HUES64 (cell line): Measurements from ENCODE around the gene DCBLD1.

Experiments used
- H3K27ac ChIP-seq: 2 replicates; pipeline ENCODE4 v1.7.0; 2013; ENCODE audit warnings: low read depth, low read length, inconsistent platforms
- H3K27me3 ChIP-seq: 2 replicates; pipeline ENCODE4 v1.6.1; 2013; ENCODE audit warnings: mild to moderate bottlenecking, low read length; ENCODE audit not compliant: insufficient read depth
- H3K36me3 ChIP-seq: 2 replicates; pipeline ENCODE4 v1.6.1; 2013; ENCODE audit warnings: mild to moderate bottlenecking, low read length; ENCODE audit not compliant: insufficient read depth
- H3K4me1 ChIP-seq: 2 replicates; pipeline ENCODE4 v1.6.1; 2013; ENCODE audit warnings: mild to moderate bottlenecking, low read length, moderate library complexity; ENCODE audit not compliant: insufficient read depth
- H3K4me3 ChIP-seq: 2 replicates; pipeline ENCODE4 v1.5.1; 2013; ENCODE audit warnings: mild to moderate bottlenecking, low read length, moderate library complexity
- H3K9ac ChIP-seq: 2 replicates; pipeline ENCODE4 v1.6.1; 2013; ENCODE audit warnings: mild to moderate bottlenecking, low read depth, low read length
- H3K9me3 ChIP-seq: 2 replicates; pipeline ENCODE4 v1.6.1; 2013; ENCODE audit warnings: low read depth, low read length; ENCODE audit not compliant: insufficient read depth
- WGBS: fragments of 150-250, 120-280 bp; methylation state at CpG from one replicate; pipeline ENCODE4 v1.1.7; 2013; ENCODE audit warnings: missing lambda C conversion rate; 5-methylcytosine and 5-hydroxymethylcytosine counted together

Gene DCBLD1

GRCh38 chr6:117531346-117531745 is 48.9 kb downstream of the DCBLD1 start:
- Histone ChIP-seq H3K27ac (no peak overlapping the region), H3K36me3 (no peaks in the 10 kb centered on the region), H3K4me3 (no peak overlapping the region), H3K9ac (no peak overlapping the region), H3K27me3 (no peaks in the 10 kb centered on the region), H3K9me3 (no peaks in the 10 kb centered on the region), H3K4me1 (no peaks in the 10 kb centered on the region; the same call in 1 of the 2 replicates)
- WGBS = 88% methylated on average over 6 of the region's 6 CpGs

GRCh38 chr6:117531809-117532725 is 49.6 kb downstream of the DCBLD1 start:
- Histone ChIP-seq H3K9ac (no peak overlapping the region), H3K4me3 (no peak overlapping the region), H3K9me3 (no peaks in the 10 kb centered on the region), H3K27me3 (no peaks in the 10 kb centered on the region), H3K4me1 (no peaks in the 10 kb centered on the region; the same call in 1 of the 2 replicates), H3K36me3 (no peaks in the 10 kb centered on the region), H3K27ac (no peak overlapping the region)
- 93% methylated on average over 5 of the region's 5 CpGs for WGBS

- H3K27ac ChIP-seq = no peak overlapping the region
- H3K36me3 ChIP-seq = peaks cover 5% of the 10 kb centered on the region
- H3K27me3 ChIP-seq = no peaks in the 10 kb centered on the region
- 96% methylated on average over 4 of the region's 4 CpGs for WGBS
- H3K4me1 ChIP-seq = no peaks in the 10 kb centered on the region; the same call in 1 of the 2 replicates
- no peaks in the 10 kb centered on the region for H3K9me3 ChIP-seq
- H3K4me3 ChIP-seq = no peak overlapping the region
- H3K9ac ChIP-seq = no peak overlapping the region
Observed at GRCh38 chr6:117533775-117534174, 51.3 kb downstream of the DCBLD1 start.

GRCh38 chr6:117534974-117535373 is 52.5 kb downstream of the DCBLD1 start:
- H3K4me1 ChIP-seq = no peaks in the 10 kb centered on the region; the same call in 1 of the 2 replicates
- no peak overlapping the region for H3K4me3 ChIP-seq
- H3K27me3 ChIP-seq = no peaks in the 10 kb centered on the region
- 87% methylated on average over 3 of the region's 3 CpGs for WGBS
- H3K27ac ChIP-seq = no peak overlapping the region
- no peaks in the 10 kb centered on the region for H3K9me3 ChIP-seq
- H3K9ac ChIP-seq = no peak overlapping the region
- peaks cover 11% of the 10 kb centered on the region for H3K36me3 ChIP-seq

- H3K27me3 ChIP-seq = no peaks in the 10 kb centered on the region
- H3K4me1 ChIP-seq = no peaks in the 10 kb centered on the region
- peaks cover 22% of the 10 kb centered on the region for H3K36me3 ChIP-seq
- H3K4me3 ChIP-seq = no peak overlapping the region
- H3K27ac ChIP-seq = no peak overlapping the region
- H3K9ac ChIP-seq = no peak overlapping the region
- 88% methylated on average over 4 of the region's 4 CpGs for WGBS
- no peaks in the 10 kb centered on the region for H3K9me3 ChIP-seq
Observed at GRCh38 chr6:117536317-117536716, 53.8 kb downstream of the DCBLD1 start.

GRCh38 chr6:117538615-117539014 is 56.1 kb downstream of the DCBLD1 start:
- Histone ChIP-seq H3K36me3 (peaks cover 26% of the 10 kb centered on the region), H3K27me3 (no peaks in the 10 kb centered on the region)
- WGBS = 95% methylated on average over 9 of the region's 9 CpGs

GRCh38 chr6:117540670-117541069 is 58.2 kb downstream of the DCBLD1 start:
- H3K27ac ChIP-seq = no peak overlapping the region
- no peaks in the 10 kb centered on the region for H3K27me3 ChIP-seq
- no peaks in the 10 kb centered on the region for H3K4me1 ChIP-seq
- no peak overlapping the region for H3K4me3 ChIP-seq
- 95% methylated on average over 8 of the region's 8 CpGs for WGBS
- no peak overlapping the region for H3K9ac ChIP-seq
- no peaks in the 10 kb centered on the region for H3K9me3 ChIP-seq
- H3K36me3 ChIP-seq = peaks cover 35% of the 10 kb centered on the region

More at GRCh38 chr6:117538615-117539014, 56.1 kb downstream of the DCBLD1 start:
- Histone ChIP-seq H3K9ac (no peak overlapping the region), H3K9me3 (no peaks in the 10 kb centered on the region), H3K4me1 (no peaks in the 10 kb centered on the region), H3K4me3 (no peak overlapping the region), H3K27ac (no peak overlapping the region)

GRCh38 chr6:117542493-117542892 is 60.0 kb downstream of the DCBLD1 start:
- H3K4me1 ChIP-seq = no peaks in the 10 kb centered on the region
- H3K9ac ChIP-seq = no peak overlapping the region

GRCh38 chr6:117544716-117545115 is 62.2 kb downstream of the DCBLD1 start:
- H3K9ac ChIP-seq = no peak overlapping the region
- peaks cover 14% of the 10 kb centered on the region for H3K4me1 ChIP-seq
- no peak overlapping the region for H3K4me3 ChIP-seq
- WGBS = 92% methylated on average over 3 of the region's 3 CpGs
- no peaks in the 10 kb centered on the region for H3K9me3 ChIP-seq
- peaks cover 30% of the 10 kb centered on the region for H3K36me3 ChIP-seq
- no peak overlapping the region for H3K27ac ChIP-seq
- H3K27me3 ChIP-seq = no peaks in the 10 kb centered on the region

More at GRCh38 chr6:117542493-117542892, 60.0 kb downstream of the DCBLD1 start:
- no peaks in the 10 kb centered on the region for H3K27me3 ChIP-seq
- no peaks in the 10 kb centered on the region for H3K9me3 ChIP-seq
- WGBS = 91% methylated on average over 3 of the region's 3 CpGs
- H3K36me3 ChIP-seq = peaks cover 37% of the 10 kb centered on the region
- H3K27ac ChIP-seq = no peak overlapping the region
- no peak overlapping the region for H3K4me3 ChIP-seq

- Histone ChIP-seq H3K9ac (no peak overlapping the region), H3K9me3 (no peaks in the 10 kb centered on the region), H3K4me1 (peaks cover 18% of the 10 kb centered on the region), H3K36me3 (peaks cover 30% of the 10 kb centered on the region), H3K27me3 (no peaks in the 10 kb centered on the region), H3K4me3 (no peak overlapping the region), H3K27ac (no peak overlapping the region)
- 94% methylated on average over 4 of the region's 4 CpGs for WGBS
Observed at GRCh38 chr6:117545161-117545595, 62.7 kb downstream of the DCBLD1 start.

GRCh38 chr6:117546674-117547073 is 64.2 kb downstream of the DCBLD1 start:
- H3K36me3 ChIP-seq = peaks cover 15% of the 10 kb centered on the region
- no peak overlapping the region for H3K27ac ChIP-seq
- no peaks in the 10 kb centered on the region for H3K27me3 ChIP-seq
- H3K9me3 ChIP-seq = no peaks in the 10 kb centered on the region
- no peak overlapping the region for H3K4me3 ChIP-seq
- no peak overlapping the region for H3K9ac ChIP-seq
- 94% methylated on average over 5 of the region's 5 CpGs for WGBS
- peaks cover 24% of the 10 kb centered on the region for H3K4me1 ChIP-seq
